Adipose tissue (tissue), 3 donors: ENCODE data around the gene CA6. TPM values are rescaled to one million over a fixed set of nuclear protein-coding genes. Genes with fewer than 3 reads are reported as not detected.
"Not testable (repeated sequence)": the region's sequence is repeated elsewhere in the genome, so short reads cannot be mapped to it uniquely, and the experiment has no call there.

Experiments used
- H3K27ac ChIP-seq: one replicate; pipeline ENCODE4 v1.5.1; 2013; ENCODE audit warnings: low read depth, low read length
- WGBS, 3 donors: extraction: QIAGEN DNeasy Blood & Tissue Kit; methylation state at CpG; one replicate each; pipeline ENCODE4 v1.1.7; 2013; 5-methylcytosine and 5-hydroxymethylcytosine counted together
- polyA plus RNA-seq, 3 donors: library from polyadenylated mRNA; stranded (reverse); fragments of 200-250 nt; gene quantifications; one replicate each; pipeline ENCODE4 v1.2.3, GENCODE V29; 2013
- donor health status: healthy with polysubstance abuse.
- donor health status: Bipolar disorder and iron deficiency.
- donor health status: healthy.

Gene CA6
- polyA plus RNA-seq, 3 donors, result 0.04 to 0.12 TPM; not detected in 1

DNA sequence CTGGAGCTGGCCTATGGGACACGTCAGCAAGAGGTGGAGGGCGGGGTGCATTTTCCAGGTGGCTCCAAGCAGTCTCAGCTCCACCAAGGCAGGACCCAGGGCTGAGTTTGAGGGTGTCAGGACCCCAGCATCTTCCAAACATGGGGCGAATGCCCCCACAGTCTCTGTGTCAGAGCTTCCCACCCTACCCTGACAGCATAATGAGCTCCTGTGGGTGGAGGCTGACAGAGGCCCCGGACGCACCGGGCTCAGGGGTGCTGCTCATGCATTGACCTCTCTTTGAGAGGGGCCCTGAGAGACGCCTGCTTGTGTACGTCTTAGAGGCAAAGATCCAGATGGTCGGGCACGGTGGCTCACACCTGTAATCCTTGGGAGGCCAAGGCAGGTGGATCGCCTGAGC, 43.4 kb downstream of the CA6 start:
- 91 to 93% (median 92%) methylated on average over 11 of the region's 11 CpGs for WGBS, 3 donors
- H3K27ac ChIP-seq, result no peak overlapping the region

DNA sequence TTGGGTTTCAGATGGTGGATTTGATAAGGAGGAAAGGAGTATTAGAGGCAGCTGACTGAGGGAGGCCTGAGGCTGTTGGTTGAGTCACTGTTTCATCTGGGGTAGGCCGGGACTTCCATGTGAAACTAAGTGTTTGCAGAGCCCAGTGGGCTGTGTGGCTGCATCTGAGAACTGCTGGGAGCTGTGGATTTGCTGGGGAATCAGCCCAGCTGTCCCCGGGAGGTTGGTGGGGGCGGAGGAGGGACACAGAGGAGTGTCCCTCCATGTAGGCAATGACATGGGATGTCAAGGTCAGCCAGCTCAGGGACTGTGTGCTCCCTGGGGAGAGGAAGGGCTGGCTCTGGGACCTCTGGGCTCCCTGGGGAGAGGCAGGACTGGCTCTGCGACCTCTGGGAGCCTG, 44.2 kb downstream of the CA6 start:
- WGBS, 3 donors, result 61 to 83% (median 77%) methylated on average over 4 of the region's 4 CpGs
- no peak overlapping the region for H3K27ac ChIP-seq

DNA sequence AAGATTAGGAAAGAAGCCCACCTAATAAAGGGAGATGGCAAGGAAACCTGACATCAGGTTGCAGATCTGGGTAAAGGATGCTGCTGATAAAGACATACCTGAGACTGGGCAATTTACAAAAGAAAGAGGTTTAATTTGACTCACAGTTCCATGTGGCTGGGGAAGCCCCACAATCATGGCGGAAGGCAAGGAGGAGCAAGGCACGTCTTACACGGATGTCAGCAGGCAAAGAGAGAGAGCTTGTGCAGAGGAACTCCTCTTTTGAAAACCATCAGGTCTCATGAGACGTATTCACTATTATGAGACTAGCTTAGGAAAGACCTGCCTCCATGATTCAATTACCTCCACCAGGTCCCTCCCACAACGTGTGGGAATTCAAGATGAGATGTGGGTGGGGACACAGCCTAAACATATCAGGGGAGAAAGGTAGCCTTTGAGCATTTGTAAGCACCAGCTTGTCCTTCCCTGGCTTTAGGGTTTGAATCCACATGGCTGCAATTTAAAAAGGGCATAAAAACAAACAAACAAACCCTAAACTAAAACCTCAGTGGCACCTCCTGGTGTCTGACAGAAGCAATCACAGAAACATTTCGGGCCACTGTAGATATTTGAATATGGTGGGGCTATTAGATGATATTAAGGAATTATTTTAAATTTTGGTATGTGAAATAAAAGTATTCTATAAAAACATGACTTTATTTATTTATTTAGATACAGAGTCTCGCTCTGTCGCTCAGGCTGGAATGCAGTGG, 47.4 kb downstream of the CA6 start:
- H3K27ac ChIP-seq, result no peak overlapping the region
- 92 to 95% (median 93%) methylated on average over 8 of the region's 8 CpGs for WGBS, 3 donors

DNA sequence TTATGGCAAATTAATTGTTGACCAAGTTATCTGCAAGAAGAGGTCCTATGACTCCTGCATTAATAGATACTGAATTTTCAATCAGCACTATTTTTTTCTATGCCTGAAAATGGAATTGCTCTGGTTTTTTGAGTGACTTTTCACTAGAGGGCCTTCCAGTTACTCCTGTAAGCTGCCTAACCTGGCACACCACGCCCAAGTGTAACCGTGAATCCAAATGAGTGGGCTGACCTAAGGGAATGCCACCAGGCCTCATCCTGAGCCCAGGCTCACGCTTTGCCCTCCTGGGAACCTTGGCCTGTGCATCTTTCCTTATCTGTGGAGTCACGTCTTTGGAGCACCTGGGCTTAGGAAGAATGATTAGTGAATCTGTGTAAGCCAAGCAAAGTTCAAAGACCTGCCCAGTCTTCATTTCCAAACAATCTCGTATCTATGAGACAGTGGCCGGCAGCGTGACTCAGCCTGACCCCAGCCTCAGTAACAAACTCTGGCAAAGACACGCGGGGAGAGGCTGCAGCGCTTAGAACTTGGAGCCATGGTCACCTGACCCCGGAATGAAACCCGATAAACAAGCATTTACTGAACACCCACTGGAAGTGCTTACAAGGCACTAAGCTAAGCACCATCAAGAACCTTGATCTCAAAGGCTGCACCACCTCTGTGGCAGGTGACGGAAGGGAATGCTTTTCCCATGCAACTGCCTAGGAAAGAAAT, 48.5 kb downstream of the CA6 start:
- WGBS, 3 donors, result 65 to 88% (median 78%) methylated on average over 12 of the region's 13 CpGs

DNA sequence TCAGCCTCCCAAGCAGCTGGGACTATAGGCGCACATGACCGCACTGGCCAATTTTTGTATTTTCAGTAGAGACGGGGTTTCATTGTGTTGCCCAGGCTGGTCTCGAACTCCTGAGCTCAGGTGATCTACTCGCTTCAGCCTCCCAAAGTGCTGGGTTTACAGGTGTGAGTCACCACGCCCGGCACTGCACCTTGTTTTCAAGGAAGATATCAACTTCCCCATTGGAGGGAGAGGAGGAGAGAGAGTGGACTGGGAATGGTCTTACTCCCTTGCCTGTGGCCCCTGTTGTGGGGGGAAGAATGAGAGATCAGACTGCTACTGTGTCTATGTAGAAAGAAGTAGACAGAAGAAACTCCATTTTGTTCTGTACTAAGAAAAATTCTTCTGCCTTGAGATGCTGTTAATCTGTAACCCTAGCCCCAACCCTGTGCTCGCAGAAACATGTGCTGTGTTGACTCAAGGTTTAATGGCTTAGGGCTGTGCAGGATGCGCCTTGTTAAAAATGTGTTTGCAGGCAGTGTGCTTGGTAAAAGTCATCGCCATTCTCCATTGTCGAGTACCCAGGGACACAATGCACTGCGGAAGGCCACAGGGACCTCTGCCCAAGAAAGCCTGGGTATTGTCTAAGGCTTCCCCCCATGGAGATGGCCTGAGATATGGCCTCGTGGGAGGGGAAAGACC, 56.0 kb downstream of the CA6 start:
- 85 to 91% (median 88%) methylated on average over 13 of the region's 13 CpGs for WGBS, 3 donors
- H3K27ac ChIP-seq, result not testable (repeated sequence)

More for the DNA sequence above, 48.5 kb downstream of the CA6 start:
- not testable (repeated sequence) for H3K27ac ChIP-seq

DNA sequence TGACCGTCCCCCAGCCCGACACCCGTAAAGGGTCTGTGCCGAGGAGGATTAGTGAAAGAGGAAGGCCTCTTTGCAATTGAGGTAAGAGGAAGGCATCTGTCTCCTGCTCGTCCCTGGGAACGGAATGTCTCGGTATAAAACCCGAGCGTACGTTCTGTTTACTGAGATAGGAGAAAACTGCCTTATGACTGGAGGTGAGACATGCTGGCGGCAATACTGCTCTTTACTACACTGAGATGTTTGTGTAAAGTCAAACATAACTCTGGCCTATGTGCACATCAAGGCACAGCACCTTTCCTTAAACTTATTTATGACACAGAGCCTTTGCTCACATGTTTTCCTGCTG, 56.5 kb downstream of the CA6 start:
- 66 to 82% (median 70%) methylated on average over 11 of the region's 11 CpGs for WGBS, 3 donors
- not testable (repeated sequence) for H3K27ac ChIP-seq

DNA sequence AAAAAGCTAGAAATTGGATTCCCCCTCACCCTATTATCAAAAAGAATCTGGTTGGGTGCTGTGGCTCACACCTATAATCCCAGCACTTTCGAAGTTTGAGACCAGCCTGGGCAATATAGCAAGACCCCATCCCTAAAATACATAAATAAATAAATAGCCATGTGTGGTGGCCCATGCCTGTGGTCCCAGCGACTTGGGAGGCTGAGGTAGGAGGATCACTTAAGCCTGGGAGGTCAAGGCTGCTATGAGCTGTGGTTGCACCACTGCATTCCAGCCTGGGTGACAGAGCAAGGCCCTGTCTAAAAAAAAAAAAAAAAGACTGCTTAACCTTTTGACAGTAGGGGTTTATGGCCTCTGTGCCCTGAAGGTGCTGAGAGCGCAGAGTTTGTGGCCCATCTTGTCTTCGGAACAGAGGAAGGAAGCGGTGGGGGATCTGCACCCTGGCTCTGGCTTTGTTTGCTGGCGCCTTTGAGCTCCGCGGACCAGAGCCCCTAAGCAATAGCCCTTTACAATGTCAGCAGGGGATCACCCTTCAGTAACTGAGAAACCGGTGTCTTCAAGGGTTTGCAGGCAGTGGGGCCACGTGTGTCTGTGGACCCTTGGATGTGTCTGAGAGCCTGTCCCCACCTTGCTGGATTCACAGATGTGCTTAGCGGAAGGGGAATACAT, 58.5 kb downstream of the CA6 start:
- 68 to 89% (median 73%) methylated on average over 11 of the region's 11 CpGs for WGBS, 3 donors

DNA sequence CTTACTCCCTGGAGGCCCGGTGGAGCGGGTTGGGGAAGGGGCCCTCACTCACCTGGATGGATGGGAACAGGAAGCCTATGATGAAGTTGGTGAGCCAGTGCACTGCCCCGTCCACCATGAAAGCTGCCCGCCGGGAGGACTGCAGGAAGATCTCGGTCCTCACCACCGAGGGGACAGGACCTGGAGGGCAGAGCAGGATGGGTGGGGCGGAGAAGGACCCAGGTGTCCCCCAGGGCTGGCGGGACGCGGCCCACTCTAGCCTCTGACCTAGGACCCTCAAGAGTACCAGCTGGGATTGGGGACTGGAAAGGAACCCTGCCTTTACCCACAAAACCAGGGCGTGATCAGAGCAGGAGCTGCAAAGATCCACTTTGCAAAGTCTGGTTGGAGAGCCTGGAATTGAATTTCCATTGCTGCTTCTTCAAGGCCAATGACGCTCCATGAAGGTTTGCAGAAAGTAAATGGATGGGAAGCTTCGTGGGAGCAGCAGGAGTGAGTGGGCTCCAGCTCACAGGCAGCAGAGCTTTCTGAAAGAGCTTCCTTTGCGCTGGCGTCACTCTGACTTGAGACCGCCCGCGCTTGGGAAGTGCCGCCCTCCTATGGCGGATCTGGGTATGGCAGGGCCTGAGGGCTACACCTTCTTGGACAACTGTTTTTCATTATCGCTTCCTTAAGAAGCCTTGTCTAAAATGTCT, 59.2 kb downstream of the CA6 start:
- H3K27ac ChIP-seq, result no peak overlapping the region
- WGBS, 3 donors, result 51 to 55% (median 54%) methylated on average over 22 of the region's 22 CpGs

More for the DNA sequence above, 58.5 kb downstream of the CA6 start:
- no peak overlapping the region for H3K27ac ChIP-seq

DNA sequence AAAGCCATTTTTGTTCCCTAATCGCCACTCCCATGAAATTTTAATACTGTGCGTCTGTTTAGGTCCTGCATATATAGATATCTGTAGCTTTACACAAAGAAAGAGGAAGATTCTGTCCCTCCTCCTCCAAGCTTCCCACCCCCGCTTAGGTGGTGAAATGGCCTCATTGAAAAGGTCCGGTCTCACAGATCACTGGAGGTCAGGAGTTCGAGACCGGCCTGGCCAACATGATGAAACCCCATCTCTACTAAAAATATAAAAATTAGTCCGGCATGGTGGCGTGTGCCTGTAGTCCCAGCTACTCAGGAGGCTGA, 59.7 kb downstream of the CA6 start:
- no peak overlapping the region for H3K27ac ChIP-seq
- 59 to 63% (median 61%) methylated on average over 8 of the region's 8 CpGs for WGBS, 3 donors

DNA sequence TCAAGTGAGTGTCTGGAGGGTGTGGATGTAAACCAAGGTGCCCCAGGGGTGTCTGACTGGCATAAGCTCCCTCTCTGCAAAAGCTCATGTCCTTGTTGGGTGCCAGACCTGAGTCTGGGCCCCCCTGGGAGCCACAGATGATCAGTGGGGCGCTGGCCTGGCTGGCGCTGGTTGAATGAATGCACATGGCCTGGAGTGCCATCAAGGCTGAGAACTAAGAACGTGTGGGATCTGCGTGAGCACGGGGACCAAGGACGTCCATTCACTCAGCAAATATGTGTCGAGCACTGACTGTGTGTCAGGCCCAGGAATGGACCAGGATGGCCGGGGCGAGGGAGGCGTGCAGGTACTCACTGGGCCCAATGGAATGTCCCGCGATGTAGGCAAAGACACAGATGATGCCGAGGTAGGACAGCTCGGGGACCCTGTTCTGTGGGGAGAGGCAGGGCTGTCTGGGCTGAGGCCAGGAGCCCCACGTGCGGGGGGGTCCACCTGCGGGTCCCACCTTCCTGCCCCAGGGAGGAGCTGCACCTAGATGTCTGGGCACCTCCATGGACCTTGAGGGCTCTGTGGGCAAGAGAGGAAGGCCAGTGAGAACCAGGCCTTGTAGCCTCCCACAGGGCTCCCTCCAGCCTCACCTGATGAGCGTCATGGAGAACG, 61.4 kb downstream of the CA6 start:
- 91 to 95% (median 94%) methylated on average over 19 of the region's 19 CpGs for WGBS, 3 donors

DNA sequence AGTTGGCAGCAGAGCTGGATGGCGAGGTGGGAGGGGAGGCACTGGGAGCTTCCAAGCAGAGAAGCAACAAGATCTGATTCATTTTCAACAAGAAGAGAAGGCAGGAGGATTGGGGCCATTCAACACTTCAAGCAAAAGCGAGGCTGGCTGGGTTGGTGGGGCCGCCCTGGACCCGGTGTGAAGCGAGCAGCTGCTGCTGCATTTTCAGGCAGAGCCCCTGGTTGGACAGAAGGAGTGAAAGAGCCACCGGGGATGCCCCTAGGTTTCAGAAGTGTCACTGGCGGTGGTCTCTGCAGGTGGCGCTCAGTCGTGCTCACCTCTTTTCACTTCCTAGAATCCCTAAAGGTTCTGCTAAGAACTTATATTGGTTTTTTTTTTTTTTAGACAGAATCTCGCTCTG, 62.6 kb downstream of the CA6 start:
- 86 to 96% (median 90%) methylated on average over 10 of the region's 10 CpGs for WGBS, 3 donors

More for the DNA sequence above, 61.4 kb downstream of the CA6 start:
- H3K27ac ChIP-seq, result no peak overlapping the region

DNA sequence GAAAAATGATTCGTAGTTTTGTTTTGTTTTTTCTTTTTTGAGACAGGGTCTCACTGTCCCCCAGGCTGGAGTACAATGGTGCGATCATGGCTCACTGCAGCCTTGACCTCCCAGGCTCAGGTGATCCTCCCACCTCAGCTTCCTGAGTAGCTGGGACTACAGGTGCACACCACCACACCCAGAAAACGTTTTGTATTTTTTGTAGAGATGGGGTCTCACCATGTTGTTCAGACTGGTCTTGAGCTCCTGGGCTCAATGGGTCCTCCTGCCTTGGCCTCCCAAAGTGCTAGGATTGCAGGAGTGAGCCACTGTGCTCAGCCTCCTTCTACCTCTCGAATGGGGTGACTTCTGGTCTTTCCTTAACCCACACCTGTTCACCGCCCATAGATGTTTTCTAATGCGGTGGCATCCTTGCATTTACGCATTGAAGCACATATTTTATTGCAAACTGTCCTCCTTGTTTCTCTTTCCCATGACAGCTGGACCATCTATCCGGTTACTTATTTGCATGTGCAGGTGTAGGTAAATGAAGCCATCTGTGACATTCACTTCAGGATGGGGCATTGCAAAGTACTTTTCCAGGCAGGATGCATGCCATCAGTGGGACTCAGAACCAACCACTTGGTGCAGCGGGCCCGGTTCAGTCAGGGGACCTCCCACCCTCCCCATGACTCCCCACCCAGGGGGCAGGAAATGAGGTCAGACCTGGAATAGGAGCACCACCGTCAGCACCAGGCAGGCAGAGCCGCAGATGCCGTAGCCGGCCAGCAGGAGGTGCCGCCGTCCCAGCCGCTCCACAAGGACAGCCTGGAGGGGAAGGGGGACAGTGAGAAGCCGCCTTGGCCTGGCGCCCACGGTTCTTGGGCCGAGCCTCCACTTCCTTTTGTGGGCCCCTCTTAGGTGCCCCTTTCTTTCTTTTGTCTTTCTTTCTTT, 64.0 kb downstream of the CA6 start:
- H3K27ac ChIP-seq, result no peak overlapping the region
- WGBS, 3 donors, result 52 to 63% (median 58%) methylated on average over 21 of the region's 21 CpGs

More for the DNA sequence above, 62.6 kb downstream of the CA6 start:
- H3K27ac ChIP-seq, result no peak overlapping the region

DNA sequence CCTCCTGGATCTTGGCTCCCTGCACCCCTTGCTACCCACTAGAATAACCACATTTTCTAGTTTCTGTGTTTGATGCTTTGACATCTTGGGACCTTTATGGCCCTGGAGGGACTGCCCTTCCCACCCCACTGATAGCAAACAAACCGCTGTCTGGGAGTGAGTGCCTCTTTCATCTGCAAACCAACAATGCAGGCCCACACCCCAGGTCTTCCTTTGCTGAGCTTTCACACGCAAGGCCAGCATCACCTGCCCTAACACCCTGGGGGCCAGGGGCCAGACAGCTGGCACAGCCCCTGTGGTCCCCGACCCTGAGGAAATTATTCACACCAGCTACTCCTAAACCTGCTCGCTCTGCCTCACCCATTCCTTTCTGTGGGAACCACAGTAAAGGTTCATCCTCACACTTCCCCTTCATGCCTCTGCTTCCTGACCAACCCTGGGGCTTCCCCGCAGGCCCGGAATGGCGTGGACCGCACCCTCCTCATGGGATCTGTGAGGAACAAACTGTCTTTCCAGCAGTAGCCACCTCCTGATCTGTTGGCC, 65.2 kb downstream of the CA6 start:
- WGBS, 3 donors, result 43 to 76% (median 50%) methylated on average over 8 of the region's 8 CpGs
- H3K27ac ChIP-seq, result no peak overlapping the region

DNA sequence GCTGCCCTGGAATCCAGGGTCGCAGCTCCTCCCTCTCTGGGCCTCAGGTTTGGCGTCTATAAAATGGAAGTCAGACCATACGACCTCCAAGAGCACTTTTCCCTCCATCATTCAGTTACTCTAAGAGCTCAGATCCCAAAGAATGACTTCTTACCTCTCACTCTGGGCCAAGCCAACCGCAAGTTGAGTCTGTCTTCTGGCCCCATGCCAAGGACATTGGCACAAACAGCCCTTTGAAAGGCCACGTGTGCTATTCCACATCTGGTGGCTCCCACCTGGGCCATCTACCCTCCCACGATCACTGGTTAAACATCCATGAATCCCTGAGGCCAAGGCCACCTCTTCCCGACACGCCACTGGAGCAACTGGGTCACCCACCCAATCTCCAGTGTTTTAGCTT, 68.2 kb downstream of the CA6 start:
- WGBS, 3 donors, result 64 to 86% (median 80%) methylated on average over 8 of the region's 8 CpGs

DNA sequence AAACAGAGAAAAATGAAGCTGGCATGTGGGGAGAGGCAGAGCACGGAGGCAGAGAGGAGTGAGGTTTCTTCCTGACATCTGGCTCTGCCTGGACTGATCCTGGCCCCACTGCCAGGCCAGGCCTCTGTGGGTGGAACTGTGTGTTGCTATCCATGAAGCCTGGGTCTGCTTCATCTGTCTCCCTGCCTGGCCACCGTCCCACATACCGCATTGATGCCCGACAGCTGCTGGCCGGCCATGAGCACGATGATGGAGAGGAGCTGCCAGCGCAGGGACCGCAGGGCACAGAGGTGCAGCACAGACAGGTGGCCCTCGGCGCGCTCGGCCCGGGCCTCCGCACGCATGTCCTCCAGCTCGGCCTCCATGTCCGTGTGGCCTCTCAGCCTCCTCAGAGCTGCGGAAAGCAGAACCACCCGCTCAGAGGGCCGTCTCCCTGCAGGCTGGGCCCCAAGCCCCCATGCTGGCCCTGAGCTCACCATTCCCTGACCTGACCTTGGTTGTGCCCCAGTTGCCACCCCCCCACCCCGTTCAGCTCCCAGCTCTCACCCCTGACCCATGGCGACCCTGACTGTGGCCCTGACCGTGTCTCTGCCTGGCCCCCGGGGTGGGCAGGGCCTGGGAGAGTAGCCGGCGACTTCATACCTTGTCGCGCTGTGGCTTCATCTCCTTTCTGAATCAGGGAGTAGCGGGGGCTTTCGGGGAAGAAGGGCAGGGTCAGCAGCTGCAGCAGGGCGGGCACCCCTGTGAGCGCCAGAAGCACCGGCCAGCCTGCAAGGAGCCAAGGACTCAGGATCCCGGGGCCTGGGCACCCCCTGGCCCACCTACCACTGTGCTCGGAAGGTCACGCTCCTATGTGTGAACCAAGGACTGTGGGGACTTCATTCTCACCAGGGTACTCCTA, 69.1 kb downstream of the CA6 start:
- H3K27ac ChIP-seq, result no peak overlapping the region
- 86 to 94% (median 92%) methylated on average over 35 to 36 of the region's 36 CpGs for whole genome bisulfite sequencing, 3 donors

More for the DNA sequence above, 68.2 kb downstream of the CA6 start:
- no peak overlapping the region for H3K27ac ChIP-seq

DNA sequence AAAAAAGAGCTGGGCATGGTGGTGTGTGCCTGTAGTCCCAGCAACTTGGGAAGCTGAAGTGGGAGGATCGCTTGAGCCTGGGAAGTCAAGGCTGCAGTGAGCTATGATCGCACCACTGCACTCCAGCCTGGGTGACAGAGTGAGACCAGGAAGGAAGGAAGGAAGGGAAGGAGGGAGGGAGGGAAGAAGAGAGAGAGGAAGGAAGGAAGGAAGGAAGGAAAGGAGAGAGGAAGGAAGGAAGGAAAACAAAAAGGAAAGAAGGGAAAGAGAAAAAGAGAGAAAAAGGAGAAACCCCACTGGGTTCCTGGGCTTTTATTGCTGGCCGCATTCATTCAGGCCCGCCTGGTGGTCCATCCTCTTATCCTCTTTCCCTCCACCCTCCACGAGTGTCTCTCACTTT, 70.8 kb downstream of the CA6 start:
- no peak overlapping the region for H3K27ac ChIP-seq
- 74 to 97% (median 78%) methylated on average over 5 of the region's 5 CpGs for WGBS, 3 donors
